HEK293 (cell line): ENCODE data around the gene AHRR.

Source experiments
- CTCF ChIA-PET: fragments of 350-600 bp; formaldehyde crosslinking; extraction: SDS; loops from one replicate; lab custom pipeline; 2021; ENCODE audit warnings: antibody characterized with exemption; lab: Yijun Ruan, JAX
- POLR2A ChIA-PET: fragments of 300-600 bp; formaldehyde crosslinking; extraction: SDS; loops from one replicate; lab custom pipeline; 2020; ENCODE audit warnings: antibody characterized with exemption, inconsistent platforms; lab: Yijun Ruan, JAX
- H3K27ac ChIP-seq: fragments of 200-500 bp; sonication (Bioruptor generic); 2 replicates; pipeline ENCODE4 v1.5.1; 2014; ENCODE audit warnings: low read depth, low read length, control low read depth, inconsistent platforms; ENCODE audit errors: extremely low read depth
- H3K36me3 ChIP-seq, 2 experiments: fragments of 200-500 bp in 1 of 2; sonication (Bioruptor generic) in 1 of 2; 1 replicate in 1 of 2; 2 replicates in 1 of 2; pipeline ENCODE4 v1.5.1; 2014 to 2017; ENCODE audit warnings: inconsistent platforms in 2 of 2, low read length in 2 of 2; ENCODE audit not compliant: control insufficient read depth in 2 of 2, insufficient read depth in 1 of 2
- H3K4me1 ChIP-seq: fragments of 200-500 bp; sonication (Bioruptor generic); 2 replicates; pipeline ENCODE4 v1.5.1; 2014; ENCODE audit warnings: mild to moderate bottlenecking, low read length, inconsistent platforms; ENCODE audit not compliant: control insufficient read depth, insufficient read depth
- H3K4me3 ChIP-seq: 2 replicates; pipeline ENCODE4 v1.5.1; 2011; ENCODE audit warnings: low read depth, mild to moderate bottlenecking, control low read depth, low read length, moderate library complexity
- H3K9me3 ChIP-seq: fragments of 200-500 bp; sonication (Bioruptor generic); 2 replicates; pipeline ENCODE4 v1.5.1; 2014; ENCODE audit warnings: low read depth, low read length, inconsistent platforms; ENCODE audit not compliant: control insufficient read depth, insufficient read depth
- HOXC10 ChIP-seq: sonication (generic); formaldehyde crosslinking; IDR thresholded peaks from 2 replicates; pipeline ENCODE4 v1.8.1; 2023; ENCODE audit warnings: mild to moderate bottlenecking, missing genetic modification reagents
- MEIS1 ChIP-seq: sonication (generic); formaldehyde crosslinking; IDR thresholded peaks from 2 replicates; pipeline ENCODE4 v1.8.1; 2022; ENCODE audit warnings: missing genetic modification reagents, mild to moderate bottlenecking, borderline replicate concordance
- MZF1 ChIP-seq: fragments of 450-650 bp; formaldehyde crosslinking; IDR thresholded peaks from 2 replicates; pipeline ENCODE4 v1.5.1; 2017; ENCODE audit warnings: missing biosample characterization, missing genetic modification characterization, borderline replicate concordance
- SETDB1 ChIP-seq: IDR thresholded peaks from one replicate; pipeline ENCODE4 v1.6.1; 2017; ENCODE audit warnings: mild to moderate bottlenecking, low read length, moderate library complexity, mixed read lengths; ENCODE audit not compliant: insufficient read length
- ZNF157 ChIP-seq: fragments of 450-650 bp; formaldehyde crosslinking; IDR thresholded peaks from 2 replicates; pipeline ENCODE4 v1.5.1; 2016; ENCODE audit warnings: missing biosample characterization, missing genetic modification characterization
- ZNF184 ChIP-seq: fragments of 450-650 bp; IDR thresholded peaks from 2 replicates; pipeline ENCODE4 v1.5.1; 2018; ENCODE audit warnings: missing biosample characterization, mild to moderate bottlenecking, missing genetic modification characterization
- ZNF324 ChIP-seq: fragments of 450-650 bp; formaldehyde crosslinking; IDR thresholded peaks from 2 replicates; pipeline ENCODE4 v1.5.1; 2016; ENCODE audit warnings: missing biosample characterization, missing genetic modification characterization
- ZNF335 ChIP-seq: fragments of 450-650 bp; formaldehyde crosslinking; conservative IDR thresholded peaks from 2 replicates; pipeline ENCODE4 v1.5.1; 2016; ENCODE audit warnings: missing biosample characterization, missing genetic modification characterization
- ZNF350 ChIP-seq: fragments of 450-650 bp; formaldehyde crosslinking; IDR thresholded peaks from 2 replicates; pipeline ENCODE4 v1.5.0; 2017; ENCODE audit warnings: missing biosample characterization, mild to moderate bottlenecking, missing genetic modification characterization
- ZNF529 ChIP-seq: fragments of 450-650 bp; formaldehyde crosslinking; IDR thresholded peaks from 2 replicates; pipeline ENCODE4 v1.5.1; 2017; ENCODE audit warnings: missing genetic modification characterization, missing biosample characterization; ENCODE audit not compliant: insufficient replicate concordance
- ZNF548 ChIP-seq: fragments of 450-650 bp; formaldehyde crosslinking; IDR thresholded peaks from 2 replicates; pipeline ENCODE4 v1.5.1; 2016; ENCODE audit warnings: missing biosample characterization, missing genetic modification characterization
- ZNF558 ChIP-seq: fragments of 450-650 bp; formaldehyde crosslinking; IDR thresholded peaks from 2 replicates; pipeline ENCODE4 v1.5.1; 2016; ENCODE audit warnings: missing biosample characterization, missing genetic modification characterization
- ZNF561 ChIP-seq: fragments of 450-650 bp; IDR thresholded peaks from 2 replicates; pipeline ENCODE4 v1.5.1; 2018; ENCODE audit warnings: missing biosample characterization, missing genetic modification characterization, borderline replicate concordance
- ZNF596 ChIP-seq: fragments of 450-650 bp; IDR thresholded peaks from 2 replicates; pipeline ENCODE4 v1.5.0; 2018; ENCODE audit warnings: missing biosample characterization, mild to moderate bottlenecking, missing genetic modification characterization, moderate library complexity
- ZNF747 ChIP-seq: fragments of 450-650 bp; formaldehyde crosslinking; IDR thresholded peaks from 2 replicates; pipeline ENCODE4 v1.5.1; 2016; ENCODE audit warnings: missing biosample characterization, missing genetic modification characterization
- ZNF837 ChIP-seq: fragments of 450-650 bp; formaldehyde crosslinking; IDR thresholded peaks from 2 replicates; pipeline ENCODE4 v1.5.1; 2016; ENCODE audit warnings: missing biosample characterization, missing genetic modification characterization
- ZSCAN16 ChIP-seq: fragments of 450-650 bp; formaldehyde crosslinking; IDR thresholded peaks from 2 replicates; pipeline ENCODE4 v1.5.1; 2016; ENCODE audit warnings: missing biosample characterization, missing genetic modification characterization
- ZSCAN23 ChIP-seq: fragments of 450-650 bp; formaldehyde crosslinking; IDR thresholded peaks from 2 replicates; pipeline ENCODE4 v1.5.1; 2016; ENCODE audit warnings: missing biosample characterization, missing genetic modification characterization
- TF ChIP-seq, protein P1 (sequence below): fragments of 450-650 bp; formaldehyde crosslinking; IDR thresholded peaks from 2 replicates; pipeline ENCODE4 v1.5.1; 2016; ENCODE audit warnings: missing biosample characterization, missing genetic modification characterization

AHRR gene

GRCh38 chr5:448766-449090 is 127.2 kb downstream of the AHRR start:
- no peak for TF ChIP-seq ZNF561
- no peak for TF ChIP-seq ZNF548
- TF ChIP-seq ZNF350 (tag by site-specific recombination), result no peak
- no peak for TF ChIP-seq ZNF157 (tag by site-specific recombination)
- no peak for TF ChIP-seq ZSCAN23 (tag by site-specific recombination)
- TF ChIP-seq, protein P1, sequence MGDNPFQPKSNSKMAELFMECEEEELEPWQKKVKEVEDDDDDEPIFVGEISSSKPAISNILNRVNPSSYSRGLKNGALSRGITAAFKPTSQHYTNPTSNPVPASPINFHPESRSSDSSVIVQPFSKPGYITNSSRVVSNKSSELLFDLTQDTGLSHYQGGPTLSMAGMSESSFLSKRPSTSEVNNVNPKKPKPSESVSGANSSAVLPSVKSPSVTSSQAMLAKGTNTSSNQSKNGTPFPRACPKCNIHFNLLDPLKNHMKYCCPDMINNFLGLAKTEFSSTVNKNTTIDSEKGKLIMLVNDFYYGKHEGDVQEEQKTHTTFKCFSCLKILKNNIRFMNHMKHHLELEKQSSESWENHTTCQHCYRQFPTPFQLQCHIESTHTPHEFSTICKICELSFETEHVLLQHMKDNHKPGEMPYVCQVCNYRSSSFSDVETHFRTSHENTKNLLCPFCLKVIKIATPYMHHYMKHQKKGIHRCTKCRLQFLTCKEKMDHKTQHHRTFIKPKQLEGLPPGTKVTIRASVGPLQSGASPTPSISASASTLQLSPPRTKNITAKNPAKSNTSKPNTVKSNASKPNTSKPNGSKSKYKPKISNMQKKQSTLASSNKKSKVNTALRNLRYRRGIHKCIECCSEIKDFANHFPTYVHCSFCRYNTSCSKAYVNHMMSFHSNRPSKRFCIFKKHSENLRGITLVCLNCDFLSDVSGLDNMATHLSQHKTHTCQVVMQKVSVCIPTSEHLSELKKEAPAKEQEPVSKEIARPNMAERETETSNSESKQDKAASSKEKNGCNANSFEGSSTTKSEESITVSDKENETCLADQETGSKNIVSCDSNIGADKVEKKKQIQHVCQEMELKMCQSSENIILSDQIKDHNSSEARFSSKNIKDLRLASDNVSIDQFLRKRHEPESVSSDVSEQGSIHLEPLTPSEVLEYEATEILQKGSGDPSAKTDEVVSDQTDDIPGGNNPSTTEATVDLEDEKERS (tag by site-specific recombination), result no peak
- TF ChIP-seq MEIS1, result no peak
- TF ChIP-seq ZNF596 (tag by site-specific recombination), result no peak
- TF ChIP-seq ZNF837, result no peak
- TF ChIP-seq ZNF335 (tag by site-specific recombination), result no peak
- no peak overlapping the region for H3K4me3 ChIP-seq
- H3K4me1 ChIP-seq, result peaks cover 4% of the 10 kb centered on the region
- ChIA-PET POLR2A (interaction anchor here (1.1 kb wide), 1 partner anchor 9 kb away, joined by 3 read pairs; no protein-coding TSS in a partner anchor), CTCF (interaction anchor here (1.5 kb wide), 1 partner anchor 132 kb away, joined by 4 read pairs; no protein-coding TSS in a partner anchor)
- no peak overlapping the region for H3K27ac ChIP-seq
- no peaks in the 10 kb centered on the region for H3K9me3 ChIP-seq
- peaks cover 21 to 79% of the 10 kb centered on the region in 2 experiments for H3K36me3 ChIP-seq

DNA sequence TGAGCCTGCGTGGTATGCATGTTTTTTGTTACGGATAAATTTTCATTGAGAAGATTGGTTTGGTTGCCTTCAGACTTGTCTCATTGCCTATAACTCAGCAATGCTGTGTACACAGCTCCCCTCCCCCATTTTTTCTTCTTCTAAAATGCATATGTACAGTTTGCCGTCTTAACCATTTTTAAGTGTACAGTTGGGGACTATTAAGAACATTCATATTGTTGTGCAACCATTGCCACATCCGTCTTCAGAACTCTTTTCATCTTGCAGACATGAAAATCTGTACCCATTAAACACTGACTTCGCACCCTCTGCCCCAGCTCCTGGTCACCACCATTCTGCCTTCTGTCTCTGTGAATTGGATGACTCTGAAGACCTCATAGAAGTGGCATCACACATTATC is 127.6 kb downstream of the AHRR start:
- Histone ChIP-seq H3K27ac (no peak overlapping the region), H3K4me1 (no peaks in the 10 kb centered on the region; the same call in 1 of the 2 replicates), H3K36me3 (peaks cover 21 to 84% of the 10 kb centered on the region in 2 experiments), H3K4me3 (no peak overlapping the region), H3K9me3 (no peaks in the 10 kb centered on the region)
- POLR2A ChIA-PET, result interaction anchor here (1.1 kb wide), 1 partner anchor 9 kb away, joined by 3 read pairs; no protein-coding TSS in a partner anchor
- no peak for TF ChIP-seq ZNF529 (tag by site-specific recombination)
- TF ChIP-seq ZNF324 (tag by site-specific recombination), result no peak
- TF ChIP-seq HOXC10 (CRISPR knock-in tag), result no peak
- CTCF ChIA-PET, result interaction anchor here (0.9 to 1.5 kb wide), 2 partner anchors 132 kb away, joined by 3 to 4 read pairs; no protein-coding TSS in a partner anchor

- no peak overlapping the region for H3K4me3 ChIP-seq
- ChIA-PET CTCF (interaction anchor here (1.3 kb wide), 1 partner anchor 135 kb away, joined by 3 read pairs; no protein-coding TSS in a partner anchor), POLR2A (no interaction called here)
- no peak overlapping the region for H3K27ac ChIP-seq
- H3K9me3 ChIP-seq, result no peaks in the 10 kb centered on the region
- TF ChIP-seq MZF1 (tag by site-specific recombination) (no peak), ZNF558 (tag by site-specific recombination) (peak; percentile 100), ZNF747 (no peak), ZNF184 (tag by site-specific recombination) (no peak), ZSCAN16 (tag by site-specific recombination) (peak; percentile 46; the same call in 1 of the 2 replicates), SETDB1 (peak; percentile 73)
- TF ChIP-seq, protein P1 (tag by site-specific recombination), result 0 out of 2 replicates have a peak, but pooled peaks have one; percentile 18
- peaks cover 24 to 92% of the 10 kb centered on the region in 2 experiments for H3K36me3 ChIP-seq
- H3K4me1 ChIP-seq, result no peaks in the 10 kb centered on the region
Measured at GRCh38 chr5:451587-452458, 130.3 kb downstream of the AHRR start.
